DMS53 (cell line): ENCODE data around the gene MAPK11.

ENCODE experiments used
- DNase-seq: peaks from one replicate; lab custom pipeline; 2025; lab: John Stamatoyannopoulos, UW

The MAPK11 gene

GRCh38 chr22:50293441-50294318, 23.5 kb upstream of the MAPK11 start:
- DNase-seq = peak; percentile 83

DNA sequence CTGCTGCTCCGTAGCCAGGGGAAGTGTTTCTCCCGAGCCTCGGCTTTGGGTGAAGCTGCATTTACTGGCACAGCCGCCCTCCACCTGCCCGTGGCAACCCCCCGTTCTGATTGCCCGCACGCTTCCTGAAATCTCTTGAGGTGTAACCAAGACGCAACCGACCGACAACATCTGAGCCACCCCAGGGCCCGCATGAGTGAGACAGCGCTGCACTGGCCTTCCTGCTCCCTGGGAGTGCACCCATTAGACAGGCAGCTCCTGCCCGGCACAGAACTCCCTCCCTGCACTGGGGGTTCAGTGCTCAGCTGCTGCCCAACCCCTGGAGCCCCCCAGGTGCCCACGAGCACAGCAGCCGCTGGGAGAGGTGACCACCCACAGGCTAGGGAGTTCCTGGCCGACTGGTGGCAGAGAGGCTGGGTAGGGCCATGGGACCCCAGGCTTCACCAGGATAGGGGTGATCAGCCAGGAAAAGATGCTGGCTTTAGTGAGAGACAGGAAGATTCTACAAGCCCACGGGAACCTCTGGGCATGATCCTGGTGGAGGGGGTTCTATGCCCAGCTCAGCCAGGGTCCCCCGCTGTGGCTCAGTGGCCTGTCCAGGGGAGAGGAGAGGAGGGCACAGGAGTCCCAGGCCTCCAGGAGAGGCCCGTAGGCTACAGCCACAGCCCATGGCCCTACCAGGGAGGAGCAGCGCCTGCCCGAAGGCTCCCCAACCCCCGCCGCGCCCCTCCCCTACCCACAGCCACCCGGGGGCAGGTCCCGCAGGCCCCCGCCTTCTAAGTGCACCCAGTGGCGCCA, 22.7 kb upstream of the MAPK11 start:
- no peak for DNase-seq

GRCh38 chr22:50289942-50290630, 19.9 kb upstream of the MAPK11 start:
- peak; percentile 85 for DNase-seq

DNA sequence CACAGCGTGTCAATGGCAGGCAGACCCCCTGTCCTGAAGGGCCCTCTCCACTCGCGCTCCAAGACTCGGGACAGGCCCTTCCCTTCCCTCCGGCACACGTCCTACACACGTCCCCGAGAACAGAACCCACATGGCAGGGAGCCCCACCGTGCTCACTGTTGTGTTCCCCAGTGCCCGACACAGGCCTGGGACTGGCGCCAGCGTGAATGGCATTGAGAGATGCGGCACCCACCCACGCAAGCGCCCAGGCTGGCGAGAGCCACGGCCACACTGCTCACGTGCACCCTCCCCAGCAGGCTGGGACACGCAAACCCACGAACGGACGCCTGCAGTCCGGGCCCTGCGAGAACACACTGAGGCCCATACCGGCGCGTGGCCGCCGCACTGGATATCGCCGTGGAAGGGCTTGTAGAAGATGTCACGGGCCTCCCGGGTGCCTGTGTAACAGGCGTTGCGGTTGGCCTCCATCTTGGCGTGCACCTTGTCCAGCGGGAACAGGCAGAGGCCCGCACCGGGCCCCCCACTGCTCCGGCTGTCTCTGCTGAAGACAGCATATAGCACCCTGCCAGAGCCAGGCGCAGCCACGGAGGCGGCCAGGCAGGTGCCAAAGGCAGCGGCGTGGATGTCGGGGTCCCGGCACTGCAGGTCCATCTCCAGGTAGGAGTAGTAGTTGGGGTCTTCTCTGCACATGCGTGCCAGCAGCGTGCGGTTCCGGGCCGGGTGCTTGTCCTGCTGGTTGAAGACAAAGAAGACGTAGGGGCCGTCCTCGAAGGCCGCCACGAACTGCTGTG, 19.2 kb upstream of the MAPK11 start:
- no peak for DNase-seq

DNA sequence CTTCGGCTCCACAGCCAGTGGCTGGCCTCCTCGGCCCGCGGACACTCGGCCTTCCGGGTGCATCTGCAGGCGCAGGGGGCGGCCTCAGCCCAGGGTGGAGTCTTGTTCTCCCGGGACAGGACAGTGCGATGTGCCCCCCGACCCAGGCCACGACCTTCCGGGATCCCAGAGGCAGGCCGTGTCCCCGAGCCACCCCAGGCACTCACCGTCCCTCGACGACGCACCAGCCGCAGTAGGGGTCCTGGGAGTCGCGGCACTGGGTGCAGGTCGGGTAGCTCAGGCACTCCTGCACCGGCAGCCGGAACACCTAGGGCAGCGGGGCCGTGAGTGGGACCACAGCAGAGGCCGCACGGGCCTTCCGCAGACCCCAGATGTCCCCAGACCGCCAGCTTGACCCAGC, 17.6 kb upstream of the MAPK11 start:
- no peak for DNase-seq

DNA sequence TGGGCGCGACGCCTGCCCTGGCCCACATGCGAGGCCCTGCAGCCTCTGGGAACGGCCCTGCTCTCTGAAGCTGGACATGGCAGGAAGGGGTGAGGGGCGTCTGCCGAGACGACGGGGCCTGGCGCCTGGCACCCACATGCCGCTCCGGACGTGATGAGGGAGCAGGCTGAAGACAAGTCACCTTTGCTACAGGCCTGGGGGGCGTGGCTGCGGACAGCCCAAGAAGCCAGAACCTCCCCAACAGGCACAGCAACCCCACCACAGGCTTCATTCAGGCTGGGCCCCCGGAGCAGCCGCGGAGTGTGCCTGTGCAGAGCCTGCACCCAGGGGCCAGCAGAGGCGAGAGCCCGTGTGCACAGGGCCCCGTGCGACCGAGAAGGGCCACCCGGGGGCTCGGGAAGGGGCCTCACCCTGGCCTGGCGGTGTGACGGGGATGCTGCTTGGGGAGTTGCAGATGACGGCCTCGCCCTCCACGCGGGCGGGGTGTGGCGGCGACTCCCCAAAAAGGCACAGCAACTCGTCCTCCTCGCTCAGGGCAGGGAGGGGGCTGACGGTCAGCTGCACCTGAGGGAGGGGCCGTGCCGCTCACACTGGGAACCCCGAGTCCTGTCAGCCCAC, 16.6 kb upstream of the MAPK11 start:
- DNase-seq = no peak

- DNase-seq = no peak
Measured at GRCh38 chr22:50286275-50286674, 16.1 kb upstream of the MAPK11 start.

GRCh38 chr22:50285568-50286229, 15.5 kb upstream of the MAPK11 start:
- no peak for DNase-seq

GRCh38 chr22:50284479-50284878, 14.3 kb upstream of the MAPK11 start:
- DNase-seq = no peak

DNA sequence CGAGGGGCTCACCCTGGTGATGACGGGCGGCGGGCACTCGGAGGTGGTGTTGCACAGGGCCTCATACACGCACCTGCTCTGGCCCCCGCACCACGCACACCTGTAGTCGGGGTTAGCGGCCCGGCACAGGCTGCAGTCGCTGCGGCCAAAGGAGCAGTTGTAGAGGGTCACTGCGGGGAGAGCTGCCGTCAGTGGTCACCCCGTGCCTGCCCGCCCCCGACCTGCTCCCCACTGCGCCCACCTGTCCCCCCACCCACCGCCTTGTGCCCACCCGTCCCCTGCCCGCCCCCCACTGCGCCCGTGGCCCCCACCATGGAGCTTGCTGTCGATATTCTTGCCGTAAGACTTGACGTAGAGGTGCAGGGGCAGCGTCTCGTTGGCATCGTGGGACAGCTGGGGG, 13.6 kb upstream of the MAPK11 start:
- no peak for DNase-seq

DNA sequence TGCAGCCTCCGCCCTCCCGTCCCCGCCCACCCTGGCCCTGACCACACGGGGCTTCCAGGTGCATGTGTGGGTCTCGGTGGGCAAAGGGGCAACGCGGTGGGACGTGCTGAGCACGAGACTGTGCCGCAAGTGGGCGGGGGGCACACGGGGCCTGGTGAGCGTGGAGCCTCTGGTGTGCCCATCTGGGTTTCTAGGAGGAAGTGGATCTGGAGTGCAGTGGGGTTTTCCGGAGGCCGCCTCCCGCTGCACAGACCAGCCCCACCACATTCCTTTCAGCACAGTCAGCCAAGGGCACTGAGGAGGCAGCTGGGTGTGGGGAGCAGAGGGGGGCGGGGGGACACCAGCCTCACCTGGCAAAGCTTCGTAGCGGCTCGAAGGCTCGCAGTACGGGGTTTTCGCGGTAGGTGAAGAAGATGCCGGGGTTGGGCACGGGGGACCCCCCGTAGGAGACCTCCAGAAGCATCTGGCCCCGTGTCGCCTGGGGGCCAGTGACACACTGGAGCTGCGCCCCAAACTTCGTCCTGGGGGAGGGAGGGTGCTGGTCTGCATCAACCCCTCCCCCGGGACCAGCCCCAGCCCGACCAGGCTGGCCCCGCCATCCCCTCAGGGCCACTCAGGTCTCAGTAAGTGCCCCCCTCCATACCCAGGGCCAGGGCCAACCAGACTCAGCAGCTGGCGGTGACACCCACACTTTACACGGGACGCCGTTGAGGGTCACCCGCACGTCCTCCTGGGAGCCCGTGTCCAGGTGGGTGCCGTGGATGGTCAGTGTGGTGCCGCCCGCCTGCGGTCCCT, 12.4 kb upstream of the MAPK11 start:
- peak; percentile 88 for DNase-seq

- DNase-seq = peak; percentile 30
Measured at GRCh38 chr22:50281957-50282356, 11.8 kb upstream of the MAPK11 start.

- no peak for DNase-seq
Measured at GRCh38 chr22:50281384-50281760, 11.2 kb upstream of the MAPK11 start.

- no peak for DNase-seq
Measured at GRCh38 chr22:50280708-50281383, 10.7 kb upstream of the MAPK11 start.

GRCh38 chr22:50280022-50280707, 10.0 kb upstream of the MAPK11 start:
- DNase-seq = no peak

DNA sequence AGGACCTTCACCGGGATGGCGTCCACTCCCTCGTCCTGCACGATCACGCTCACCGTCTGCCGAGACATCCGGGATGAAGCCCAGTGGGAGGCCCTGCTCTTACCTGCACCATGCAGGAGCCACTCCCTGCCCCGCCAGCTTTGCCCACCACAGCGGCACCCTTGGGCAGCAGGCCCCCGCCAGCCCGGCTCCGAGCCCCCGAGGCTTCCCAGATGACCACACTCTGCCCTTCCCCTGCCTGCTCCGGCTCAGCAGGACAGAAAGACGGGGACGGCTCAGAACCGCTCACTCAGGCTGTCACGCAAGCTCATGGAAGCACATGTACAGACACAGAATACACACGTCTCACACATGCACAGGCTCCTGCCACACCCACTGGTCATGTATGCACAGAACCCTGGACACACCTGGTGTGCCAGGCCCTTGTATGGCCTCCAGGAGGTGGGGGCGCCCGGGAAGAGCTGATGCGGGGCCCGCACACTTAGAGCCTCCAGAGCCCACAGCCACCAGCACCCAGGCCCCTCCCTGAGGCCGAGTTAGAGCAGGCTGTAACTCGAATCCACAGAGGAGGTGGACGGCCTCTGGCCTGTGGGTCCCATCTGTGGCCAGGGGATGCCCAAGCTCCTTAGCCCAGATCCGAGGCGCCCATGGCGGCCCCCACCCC, 8.9 kb upstream of the MAPK11 start:
- no peak for DNase-seq

GRCh38 chr22:50278461-50278860, 8.3 kb upstream of the MAPK11 start:
- no peak for DNase-seq

DNA sequence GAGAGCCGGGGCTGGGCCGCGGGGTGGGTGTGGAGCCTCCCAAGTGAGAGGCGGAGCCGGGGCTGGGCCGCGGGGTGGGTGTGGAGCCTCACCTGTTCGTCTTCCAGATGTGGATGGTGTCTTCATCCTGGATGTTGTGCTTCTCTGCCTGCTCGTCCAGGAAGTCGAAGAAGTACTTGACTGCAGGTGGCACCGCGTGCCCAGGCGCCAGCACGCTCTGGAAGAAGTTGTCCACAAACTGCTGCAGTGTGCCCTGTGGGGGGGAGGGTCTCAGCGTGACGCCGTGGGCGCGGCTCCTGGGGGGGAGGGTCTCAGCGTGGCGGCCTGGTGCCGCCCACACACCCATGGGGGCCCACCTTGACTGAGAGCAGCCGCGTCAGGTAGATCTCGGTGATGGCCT, 7.6 kb upstream of the MAPK11 start:
- DNase-seq = peak; percentile 42
